DMS153 (cell line): ENCODE results near the gene TINCR.
"Not testable (repeated sequence)": the region's sequence is repeated elsewhere in the genome, so short reads cannot be mapped to it uniquely, and the experiment has no call there.

ENCODE experiments used
- DNase-seq: peaks from one replicate; lab custom pipeline; 2025; lab: John Stamatoyannopoulos, UW

The TINCR gene

DNA sequence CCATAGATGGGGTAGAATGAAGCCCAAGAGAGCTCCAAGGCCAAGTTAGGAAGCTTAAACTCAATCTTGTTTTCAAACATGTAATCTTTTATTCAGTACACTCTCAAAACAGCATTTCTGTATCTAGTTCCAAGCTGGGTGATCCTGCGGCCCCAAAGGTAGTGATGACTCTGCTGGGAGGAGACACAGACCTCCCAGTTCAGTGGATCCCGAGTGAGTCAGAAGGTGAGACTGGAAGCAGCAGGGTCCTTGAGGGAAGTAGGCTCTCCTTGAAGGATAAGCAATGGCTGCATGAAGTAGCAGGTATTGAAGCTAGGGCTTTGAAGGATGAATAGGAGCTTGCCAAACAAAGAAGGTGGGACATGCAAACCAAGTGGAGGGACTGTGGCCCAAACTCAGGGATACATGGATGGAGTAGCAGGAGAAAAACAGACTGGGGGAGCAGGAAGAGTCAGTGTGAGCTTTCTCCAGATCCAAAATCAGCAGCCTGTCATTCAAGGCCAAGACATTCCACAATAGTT lies 9.6 kb downstream of the TINCR start:
- DNase-seq = no peak

DNA sequence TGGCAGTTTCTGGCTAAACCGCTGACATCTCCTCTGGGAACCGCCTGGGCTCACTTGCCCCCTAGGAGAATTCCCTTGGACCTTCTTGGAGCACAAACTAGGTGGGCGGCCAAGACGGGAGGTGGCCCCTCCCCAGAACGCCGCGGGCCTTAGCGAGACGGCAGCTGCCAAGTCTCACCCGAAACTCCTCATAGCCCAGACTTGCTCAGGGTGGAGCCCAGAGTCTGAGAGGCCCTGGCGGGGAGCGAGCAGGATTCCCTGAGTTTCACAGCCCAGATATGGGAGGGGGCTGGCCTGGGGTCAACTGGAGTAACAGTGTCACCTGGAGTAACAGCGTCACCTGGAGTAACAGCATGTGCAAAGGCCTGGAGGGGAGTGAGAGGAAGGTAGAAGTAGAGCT lies 10.1 kb downstream of the TINCR start:
- DNase-seq = no peak

DNA sequence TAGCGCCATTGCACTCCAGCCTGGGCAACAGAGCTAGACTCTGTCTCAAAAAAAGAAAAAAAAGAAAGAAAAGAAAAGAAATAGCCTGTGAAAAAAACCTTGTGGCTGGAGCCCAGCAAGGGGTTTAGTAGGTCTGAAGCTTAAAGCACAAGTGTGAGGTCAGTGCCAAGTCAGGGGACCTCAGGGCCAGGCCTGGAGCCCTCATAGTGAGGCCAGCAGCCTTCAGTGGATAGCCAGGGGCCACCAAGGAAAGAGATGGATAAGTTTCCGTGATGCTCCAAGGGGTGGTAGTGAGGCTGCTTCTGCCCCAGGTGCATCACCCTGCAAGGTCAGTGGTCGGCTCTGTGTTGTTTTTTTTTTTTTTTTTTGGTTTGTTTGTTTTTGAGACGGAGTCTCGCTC lies 12.9 kb downstream of the TINCR start:
- DNase-seq = no peak

DNA sequence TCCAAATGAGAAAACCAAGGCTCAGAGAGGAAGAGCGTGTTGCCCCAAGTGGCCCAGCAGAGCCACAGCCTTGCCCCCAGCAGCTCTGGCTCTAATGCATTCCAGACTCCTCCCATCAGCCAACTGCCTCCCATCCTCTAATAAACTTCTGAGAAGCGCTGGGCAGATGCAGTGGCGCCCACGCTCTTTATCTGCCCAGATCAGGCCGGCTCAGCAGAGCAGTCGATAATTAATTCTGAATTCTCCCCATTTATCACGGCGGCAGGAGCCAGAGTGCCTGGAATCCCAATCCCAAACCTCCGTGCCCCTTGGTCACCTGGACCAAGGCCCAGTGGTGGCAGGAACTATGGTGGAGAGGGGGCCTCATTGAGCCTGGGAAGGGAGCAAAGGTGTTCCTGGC lies 13.9 kb downstream of the TINCR start:
- no peak for DNase-seq

DNA sequence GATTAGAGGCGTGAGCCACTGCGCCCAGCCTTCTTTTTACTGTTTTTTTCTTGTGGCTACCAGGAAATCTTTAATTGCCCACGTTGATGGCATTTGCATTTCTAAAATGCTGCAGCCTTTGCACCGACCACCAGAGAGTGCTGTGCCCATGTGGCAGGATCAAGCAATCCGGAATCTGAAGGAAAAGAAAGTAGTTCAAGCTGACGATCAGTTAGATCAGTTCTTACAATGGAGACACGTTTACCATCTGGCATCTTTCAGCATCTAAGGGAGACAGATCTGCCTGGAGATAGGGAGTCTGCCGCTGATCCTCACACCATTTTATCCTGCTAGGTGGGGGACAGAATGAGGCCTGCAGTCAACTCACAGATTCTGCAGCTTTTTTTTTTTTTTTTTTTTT lies 19.9 kb downstream of the TINCR start:
- peak; percentile 15 for DNase-seq

DNA sequence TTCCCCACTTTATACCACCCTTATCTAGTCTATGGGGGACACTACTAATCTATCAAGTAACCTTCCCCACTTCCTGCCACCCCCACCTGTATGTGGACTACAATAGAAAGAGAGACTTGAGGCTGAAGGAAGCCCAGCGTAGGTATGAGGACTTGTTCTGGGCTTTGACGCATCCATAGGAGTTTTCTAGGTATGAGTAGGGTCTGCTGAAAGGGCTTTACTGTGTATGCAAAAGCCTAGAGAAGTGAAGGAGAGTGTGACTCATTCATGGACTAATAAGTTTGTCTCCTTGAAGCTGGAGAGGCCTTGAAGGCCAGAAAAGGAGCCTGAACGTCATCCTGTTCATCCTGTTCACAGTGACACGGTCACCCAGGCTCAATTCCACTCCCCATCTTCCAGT lies 21.8 kb downstream of the TINCR start:
- DNase-seq = no peak

DNA sequence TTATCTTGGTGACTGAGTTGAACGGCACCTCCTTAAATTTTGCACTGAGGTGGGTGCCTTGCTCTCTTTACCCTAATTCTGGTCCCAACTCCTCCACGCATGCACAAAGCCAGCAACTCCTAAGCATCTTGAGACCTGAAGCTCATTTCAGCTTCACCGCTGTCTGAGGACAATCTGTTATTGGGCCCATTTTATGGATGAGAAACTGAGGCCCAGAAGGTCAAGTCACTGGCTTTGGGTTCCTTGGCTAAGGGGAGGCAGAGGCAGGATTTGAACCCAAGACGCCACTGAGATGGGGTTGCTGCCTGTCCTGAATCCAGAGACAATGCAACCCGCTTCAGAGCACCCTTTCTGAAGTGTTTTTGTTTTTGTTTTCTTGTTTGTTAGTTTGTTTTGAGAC lies 22.7 kb downstream of the TINCR start:
- DNase-seq = no peak

DNA sequence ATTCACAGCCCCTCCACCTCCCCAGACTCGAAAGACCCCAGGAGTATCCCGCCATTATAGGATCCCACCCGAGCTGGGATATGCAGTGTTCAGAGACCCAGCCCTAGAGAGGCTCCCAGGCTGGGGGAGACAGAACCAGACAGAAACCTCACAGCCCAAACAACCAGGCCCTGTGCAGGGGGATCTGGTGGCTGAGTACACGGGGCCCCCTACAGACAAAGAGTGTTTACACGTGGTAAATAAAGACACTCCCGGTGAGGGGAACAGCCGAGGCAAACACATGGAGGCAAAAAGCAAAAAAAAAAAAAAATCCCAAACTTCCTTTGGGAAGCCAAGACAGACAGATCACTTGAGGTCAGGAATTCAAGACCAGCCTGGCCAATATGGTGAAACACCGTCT lies 25.1 kb downstream of the TINCR start:
- DNase-seq = no peak

DNA sequence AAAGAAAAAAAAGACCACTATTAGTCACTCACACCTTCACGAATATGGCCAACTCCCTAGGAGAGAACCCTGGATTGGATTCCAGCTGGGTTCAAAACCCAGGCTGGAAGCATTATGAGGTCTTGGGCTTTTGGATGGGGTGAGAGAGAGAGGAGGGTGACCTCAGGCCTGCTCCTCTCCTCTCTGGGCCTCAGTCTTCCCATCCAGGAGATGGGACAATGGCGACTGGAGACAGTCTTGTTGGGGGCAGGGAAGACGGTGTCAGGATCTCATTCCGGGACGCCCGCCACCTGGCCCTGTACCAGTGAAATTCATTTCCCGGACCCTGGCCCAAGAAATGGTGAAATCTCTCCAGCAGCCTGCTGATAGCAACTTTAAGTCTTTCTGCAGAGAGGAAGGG lies 26.3 kb downstream of the TINCR start:
- no peak for DNase-seq

DNA sequence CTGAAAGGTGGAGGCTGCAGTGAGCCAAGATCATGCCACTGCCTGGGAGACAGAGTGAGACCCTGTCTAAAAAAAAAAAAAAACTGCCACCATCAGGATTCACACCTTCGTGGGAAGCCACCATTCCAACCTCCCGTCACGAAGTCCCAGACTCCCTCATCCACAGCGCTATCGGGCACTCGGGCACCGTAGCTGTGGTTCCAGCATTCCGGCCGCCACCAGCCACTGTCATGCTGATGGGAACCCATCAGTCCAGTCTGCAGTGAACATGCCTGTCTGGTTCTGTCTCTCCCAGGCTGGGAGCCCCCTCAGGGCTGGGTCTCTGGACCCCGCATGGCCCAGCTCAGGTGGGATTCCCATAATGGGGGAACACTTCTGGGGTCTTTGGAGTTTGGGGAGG lies 27.5 kb downstream of the TINCR start:
- no peak for DNase-seq

DNA sequence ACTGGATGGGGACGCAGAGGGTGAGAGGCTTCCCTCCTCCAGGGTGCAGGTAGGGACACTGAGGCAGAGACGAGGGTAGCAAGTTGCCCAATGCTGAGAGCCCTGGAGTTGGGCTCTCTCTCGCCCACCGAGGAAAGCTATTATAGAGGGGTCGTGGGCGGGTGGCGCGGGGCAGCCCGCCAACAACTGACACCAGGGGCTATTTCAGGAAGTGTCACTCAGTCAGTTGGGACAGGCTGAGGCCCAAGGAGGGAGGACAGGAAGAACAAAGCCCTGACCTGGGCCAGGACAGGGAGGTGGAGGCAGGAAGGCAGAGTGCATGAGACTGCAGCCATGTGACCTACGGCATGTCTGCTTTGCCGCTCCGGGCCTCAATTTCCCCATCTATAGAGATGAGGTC lies 29.9 kb downstream of the TINCR start:
- no peak for DNase-seq

DNA sequence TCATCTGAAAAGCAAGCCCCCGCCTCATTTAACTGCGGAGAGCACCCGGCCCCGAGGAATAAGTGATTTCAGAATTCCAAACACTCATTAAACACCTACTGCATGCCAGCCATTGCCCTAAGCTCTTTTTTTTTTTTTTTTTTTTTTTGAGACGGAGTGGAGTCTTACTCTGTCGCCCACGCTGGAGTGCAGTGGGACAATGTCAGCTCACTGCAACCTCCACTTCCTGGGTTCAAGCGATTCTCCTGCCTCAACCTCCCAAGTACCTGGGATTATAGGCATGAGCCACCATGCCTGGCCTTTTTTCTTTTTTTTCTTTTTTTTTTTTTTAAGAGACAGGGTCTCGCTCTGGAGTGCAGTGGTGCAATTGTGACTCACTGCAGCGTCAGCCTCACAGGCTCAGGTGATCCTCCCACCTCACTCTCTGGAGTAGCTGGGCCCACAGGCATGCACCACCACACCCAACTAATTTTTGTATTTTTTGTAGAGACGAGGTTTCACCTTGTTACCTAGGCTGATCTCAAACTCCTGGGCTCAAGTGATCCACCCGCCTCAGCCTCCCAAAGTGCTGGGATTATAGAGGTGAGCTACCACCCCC lies 30.7 kb downstream of the TINCR start:
- not testable (repeated sequence) for DNase-seq

DNA sequence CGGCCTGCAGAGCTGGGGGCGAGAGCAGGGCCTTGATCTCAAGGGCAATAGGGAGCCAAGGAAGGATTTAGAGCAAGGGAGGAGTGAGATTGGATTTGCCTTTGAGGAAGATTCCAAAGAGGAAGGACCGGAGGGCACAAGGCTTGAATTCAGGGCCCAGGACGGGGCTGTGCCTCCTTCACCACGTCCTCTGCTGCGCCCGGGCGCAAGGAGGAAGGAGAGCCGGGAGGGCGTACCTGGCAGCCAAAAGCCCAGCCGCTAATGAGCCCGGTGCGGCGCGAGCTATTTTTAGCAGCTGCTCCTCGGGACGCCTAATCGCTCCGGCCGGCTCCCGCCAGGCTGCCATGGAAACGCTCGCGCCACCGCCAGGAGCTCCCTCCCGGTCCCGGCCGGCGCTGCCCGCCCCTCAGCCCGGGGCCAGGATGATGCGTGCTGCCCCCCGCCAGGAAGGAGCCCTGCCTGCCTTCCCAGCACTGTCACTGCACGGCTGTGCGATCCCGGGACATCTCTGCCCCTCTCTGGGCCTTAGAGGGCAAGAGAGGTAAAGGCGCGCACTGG lies 31.3 kb downstream of the TINCR start:
- peak; percentile 30 for DNase-seq

DNA sequence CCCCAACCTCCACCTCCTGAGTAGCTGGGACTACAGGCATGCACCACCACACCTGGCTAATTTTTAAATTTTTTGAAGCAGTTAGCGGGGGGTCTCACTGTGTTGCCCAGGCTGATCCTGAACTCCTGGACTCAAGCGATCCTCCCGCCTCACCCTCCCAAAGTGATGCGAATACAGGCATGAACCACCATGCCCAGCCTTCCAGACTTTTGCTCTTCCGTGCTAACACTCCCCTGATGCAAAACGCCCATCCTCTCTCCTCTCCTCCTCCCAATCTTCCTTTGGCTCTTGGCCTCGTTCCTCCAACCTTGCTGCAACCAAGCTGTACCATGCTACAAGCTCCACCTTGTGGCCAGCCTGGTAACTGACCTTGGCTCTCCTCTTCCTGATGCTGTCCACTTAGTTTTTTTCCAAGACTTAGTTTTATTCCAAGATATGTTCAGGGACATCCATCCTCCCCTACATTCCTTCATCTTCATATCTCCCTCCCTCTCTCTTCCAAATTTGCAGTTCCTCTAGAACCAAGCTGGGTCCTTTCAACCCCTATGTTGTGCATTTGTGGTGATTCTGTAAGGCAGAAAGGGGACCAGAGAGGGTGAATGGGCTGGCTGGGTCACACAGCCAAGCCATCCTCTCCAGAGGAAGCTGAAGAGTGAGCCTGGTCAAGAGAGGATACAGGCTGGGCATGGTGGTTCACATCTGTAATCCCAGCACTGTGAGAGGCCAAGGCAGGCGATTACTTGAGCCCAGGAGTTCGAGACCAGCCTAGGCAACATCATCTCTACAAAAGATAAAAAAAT lies 32.8 kb downstream of the TINCR start:
- no peak for DNase-seq

DNA sequence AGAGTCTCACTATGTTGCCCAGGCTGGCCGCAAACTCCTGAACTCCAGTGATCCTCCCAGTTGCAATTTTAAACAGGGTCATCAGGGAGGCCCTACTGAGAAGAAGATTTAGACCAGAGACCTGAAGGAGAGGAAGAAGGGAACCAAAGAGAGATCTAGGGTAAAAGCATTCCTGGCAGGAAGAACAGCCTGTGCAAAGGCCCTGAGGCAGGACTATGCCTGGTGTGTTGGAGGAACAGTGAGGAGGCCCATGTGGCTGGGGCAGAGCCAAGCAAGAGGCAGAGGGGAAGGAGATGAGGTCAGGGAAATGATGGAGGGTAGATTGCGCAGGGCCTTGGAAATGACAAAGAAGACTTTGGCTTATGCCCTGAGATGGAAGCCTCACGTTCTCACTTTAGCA lies 34.5 kb downstream of the TINCR start:
- no peak for DNase-seq

DNA sequence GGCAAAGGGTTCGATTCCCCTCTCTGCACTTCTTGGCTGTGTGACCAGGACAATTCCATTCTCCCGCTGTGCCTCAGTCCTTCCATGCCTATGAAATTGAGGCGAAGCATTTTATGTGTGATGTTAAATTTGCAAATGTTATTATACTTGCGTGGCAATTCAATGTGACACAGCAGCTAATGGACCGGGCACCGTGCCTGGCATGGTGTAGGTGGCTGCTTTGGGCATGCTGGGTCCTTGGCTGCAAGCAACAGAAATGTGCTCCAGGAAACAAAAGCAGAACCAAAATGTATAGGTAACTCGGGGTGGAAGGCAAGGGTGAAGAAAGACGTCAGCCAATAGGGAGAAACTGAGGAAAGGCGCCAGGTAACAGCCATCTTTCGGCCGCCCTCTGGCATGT lies 37.1 kb downstream of the TINCR start:
- no peak for DNase-seq

DNA sequence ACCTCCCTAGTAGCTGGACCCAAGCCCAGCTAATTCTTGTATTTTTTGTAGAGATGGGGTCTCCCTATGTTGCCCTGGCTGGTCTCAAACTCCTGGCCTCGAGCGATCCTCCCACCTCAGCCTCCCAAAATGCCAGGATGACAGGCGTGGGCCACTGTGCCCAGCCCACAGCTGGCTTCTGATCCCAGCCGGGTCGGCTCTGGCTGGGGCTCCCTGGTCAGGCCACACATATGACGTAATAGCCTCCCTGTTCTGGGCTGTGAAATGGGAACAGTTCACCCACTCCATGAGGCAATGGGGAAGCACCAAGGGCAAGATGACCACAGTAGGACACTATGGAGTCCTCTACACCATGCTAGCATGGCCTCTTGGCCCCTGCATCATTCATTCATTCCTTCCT lies 41.1 kb downstream of the TINCR start:
- no peak for DNase-seq

DNA sequence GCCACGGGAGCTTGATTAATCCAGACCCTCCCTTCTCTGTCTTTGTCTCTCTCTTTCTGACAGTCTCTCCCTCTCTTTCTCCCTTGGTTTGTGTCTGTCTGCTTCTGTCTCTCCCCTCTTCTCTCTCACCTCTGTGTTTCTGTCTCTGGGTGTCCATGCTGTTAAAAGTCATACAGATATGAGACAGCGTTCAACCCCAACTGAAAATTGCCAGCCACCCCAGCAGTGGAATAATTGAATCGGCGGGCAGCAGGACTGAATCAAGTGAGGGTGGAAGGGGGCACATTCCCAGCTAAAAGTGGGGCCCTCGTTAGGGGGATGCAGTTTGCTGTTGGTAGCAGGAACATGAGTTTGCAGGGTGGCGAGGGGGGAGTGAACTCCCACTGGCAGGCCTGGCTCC lies 43.7 kb downstream of the TINCR start:
- DNase-seq = no peak

DNA sequence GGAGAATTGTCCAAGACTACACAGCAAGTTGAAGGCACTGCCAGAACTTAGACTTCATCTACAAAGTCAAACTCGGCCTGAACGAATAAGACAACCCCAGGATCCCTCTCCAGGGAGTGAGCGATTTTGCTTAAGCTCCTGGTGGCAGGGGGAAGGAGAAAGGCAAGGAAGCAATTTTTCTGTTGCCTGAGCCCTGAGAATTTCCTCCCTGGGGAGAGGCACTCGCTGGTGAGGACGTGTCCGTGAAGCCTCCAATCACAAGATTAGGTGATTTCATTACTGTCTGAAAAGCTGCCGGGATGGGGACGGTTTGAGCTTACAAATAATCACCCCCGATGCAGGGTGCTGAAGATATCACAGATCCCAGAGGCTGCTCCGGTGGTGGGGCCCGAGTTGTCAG lies 45.6 kb downstream of the TINCR start:
- no peak for DNase-seq

DNA sequence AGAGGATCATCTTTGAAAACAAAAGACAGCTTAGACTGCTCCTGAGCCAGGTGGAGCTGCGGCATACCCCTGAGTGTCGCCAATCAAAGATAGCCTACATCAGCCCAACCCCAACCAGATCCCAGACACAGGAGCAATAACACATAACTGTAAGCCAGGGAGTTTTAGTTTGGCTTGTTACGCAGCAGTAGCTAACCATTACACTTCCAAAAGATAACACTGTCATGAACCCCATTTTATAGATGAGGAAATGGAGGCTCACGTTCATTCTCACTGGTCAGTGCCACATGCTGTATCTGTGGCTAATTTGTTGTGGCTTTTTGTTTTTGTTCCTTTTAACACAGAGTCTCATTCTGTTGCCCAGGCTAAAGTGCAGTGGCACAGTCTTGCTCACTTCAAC lies 47.3 kb downstream of the TINCR start:
- no peak for DNase-seq

DNA sequence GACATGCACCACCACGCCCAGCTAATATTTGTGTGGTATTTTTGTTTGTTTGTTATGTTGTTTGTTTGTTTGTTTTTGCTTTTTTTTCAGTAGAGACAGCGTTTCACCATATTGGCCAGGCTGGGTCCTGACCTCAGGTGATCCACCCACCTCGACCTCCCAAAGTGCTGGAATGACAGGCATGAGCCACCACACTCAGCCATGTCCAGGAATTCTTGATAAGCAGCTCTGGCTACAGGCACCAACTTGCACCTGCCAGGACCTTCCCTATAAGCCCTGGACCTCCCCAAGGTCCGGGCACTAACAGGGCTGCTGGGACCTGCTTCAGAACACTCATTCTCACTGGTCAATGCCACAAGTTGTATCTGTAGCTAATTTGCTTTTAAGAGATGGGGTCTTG lies 48.7 kb downstream of the TINCR start:
- DNase-seq = no peak

DNA sequence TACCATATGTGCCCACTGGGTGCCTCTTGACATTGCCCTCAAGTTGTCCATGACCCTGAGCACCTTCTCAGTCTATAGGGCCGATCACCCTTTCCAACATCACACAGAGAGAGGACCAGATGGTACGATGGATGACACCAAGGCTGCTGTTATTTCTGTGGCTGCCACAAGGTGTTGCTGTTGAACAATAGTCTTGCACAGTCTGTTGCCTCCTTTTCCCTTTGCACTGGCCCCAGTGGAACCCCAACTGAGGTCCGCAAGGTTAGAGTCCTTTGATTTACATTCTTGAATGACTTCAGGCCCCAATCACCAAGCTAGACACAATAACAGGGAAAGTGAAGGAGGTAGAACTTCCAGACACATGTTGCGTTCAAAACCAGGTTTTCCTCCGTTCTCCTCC lies 52.0 kb downstream of the TINCR start:
- no peak for DNase-seq

DNA sequence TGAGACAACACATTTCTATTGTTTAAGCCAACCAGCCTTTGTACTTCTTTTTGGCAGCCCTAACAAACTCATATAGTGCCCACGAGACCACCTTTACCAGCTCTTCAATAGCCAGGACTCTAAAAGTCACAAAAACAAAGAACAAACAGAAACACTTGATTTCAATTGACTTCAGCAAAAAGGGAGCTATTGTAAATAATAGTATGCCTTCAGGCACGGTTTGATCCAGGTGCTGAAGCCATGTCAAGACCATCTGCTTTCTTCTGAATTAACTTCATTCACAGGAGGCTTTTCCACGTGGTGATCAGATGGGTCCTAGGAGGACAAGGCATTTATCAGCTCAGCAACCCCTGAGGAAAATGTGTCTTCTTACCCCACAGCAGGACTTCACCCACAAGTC lies 53.8 kb downstream of the TINCR start:
- no peak for DNase-seq

DNA sequence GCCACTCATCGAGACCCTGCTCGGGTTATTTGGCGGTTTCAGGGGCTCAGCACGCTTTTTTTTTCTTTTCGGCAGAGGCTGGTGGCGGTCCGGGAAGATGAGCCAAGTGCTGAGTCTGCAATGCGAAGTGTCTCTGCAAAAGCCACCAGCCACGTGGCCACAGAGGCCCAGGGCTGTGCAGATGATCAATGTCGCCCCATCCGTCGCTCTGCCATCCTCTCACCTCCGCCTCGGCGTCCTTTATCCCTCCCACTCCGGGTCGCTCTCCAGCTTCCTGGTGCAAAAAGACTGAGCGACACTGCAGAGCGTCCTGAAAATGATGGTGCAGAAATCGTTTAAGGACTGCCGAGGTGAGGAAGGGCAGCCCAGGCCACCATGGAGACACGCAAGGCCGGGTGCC lies 55.0 kb downstream of the TINCR start:
- no peak for DNase-seq
